ENCODE data around the gene ECHS1.

The ECHS1 gene

DNA sequence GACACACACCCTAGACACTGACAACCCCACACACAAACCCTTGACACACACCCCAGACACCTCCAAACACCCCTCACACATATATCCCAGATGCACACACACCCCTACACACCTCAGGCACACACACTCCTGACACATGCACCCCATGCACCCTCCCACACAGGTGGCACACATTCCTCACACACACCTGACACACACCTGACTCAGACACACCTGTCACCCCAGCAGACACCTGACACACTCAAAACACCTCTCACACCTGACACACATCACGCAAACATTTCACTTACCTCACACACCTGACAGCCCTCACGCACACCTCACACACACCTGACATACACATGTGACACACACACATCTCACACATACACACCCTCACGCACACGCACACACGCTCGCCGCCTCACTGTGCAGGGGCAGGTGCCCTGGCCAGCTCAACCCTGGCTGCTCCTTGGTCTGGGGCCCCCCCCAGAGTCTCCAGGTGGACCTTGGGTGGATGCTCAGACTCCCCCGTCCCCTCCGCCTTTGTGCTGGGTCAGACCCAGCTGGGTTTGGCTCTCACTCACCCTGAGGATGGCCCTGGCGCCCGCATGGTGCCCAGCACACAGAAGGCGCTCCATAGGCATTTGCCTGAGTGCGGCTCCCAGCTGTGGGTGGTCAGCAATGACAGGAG, 33.3 kb downstream of the ECHS1 start:
- no peak for DNase-seq (ENCODE audit: low read depth)

DNA sequence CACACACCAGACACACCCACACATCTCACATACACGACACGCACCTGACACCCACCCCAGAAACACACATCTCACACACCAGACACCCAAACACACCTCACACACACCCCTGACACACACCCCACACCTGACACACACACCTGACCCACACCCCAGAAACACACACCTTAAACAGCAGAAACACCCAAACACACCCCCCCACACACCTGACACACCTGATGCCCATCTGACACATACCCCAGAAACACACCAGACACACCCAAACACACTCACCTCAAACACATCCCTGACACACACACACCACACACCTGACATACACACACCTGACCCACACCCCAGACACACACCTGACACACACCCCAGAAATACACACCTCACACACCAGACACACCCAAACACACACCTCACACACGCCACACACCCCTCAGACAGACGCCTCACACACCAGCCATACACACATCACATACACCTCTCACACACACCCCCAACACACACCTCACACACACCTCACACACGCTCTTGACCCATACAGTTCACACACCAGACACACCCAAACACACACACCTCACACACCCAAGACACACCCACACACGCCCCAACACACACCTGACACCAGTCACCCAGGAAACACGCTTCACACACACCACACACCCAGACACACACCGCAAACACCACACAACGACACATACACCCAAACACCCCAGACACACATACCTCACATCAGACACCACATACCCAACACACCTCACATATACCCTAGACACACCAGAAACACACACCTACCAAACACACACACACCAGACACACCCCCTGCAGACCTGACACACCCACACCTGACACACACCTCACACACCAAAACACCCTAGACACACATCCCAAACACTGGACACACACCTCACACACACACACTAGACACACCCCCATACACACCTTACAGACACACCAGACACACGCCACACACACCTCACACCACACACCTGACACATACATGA, 34.8 kb downstream of the ECHS1 start:
- no peak for DNase-seq (ENCODE audit: low read depth)

DNA sequence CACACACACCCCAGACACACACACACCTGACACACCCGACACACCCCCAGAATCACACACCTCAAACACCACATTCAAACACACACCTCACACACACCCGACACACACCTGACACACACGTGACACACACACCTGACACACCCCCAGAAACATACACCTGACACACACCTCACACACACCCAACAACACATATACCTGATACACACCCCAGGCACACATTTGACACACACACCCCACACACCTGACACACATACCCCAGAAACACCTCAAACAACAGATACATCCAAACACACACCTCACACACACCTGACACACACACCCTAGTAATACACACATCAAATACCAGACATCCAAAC, 35.8 kb downstream of the ECHS1 start:
- DNase-seq (ENCODE audit: low read depth) = no peak

DNA sequence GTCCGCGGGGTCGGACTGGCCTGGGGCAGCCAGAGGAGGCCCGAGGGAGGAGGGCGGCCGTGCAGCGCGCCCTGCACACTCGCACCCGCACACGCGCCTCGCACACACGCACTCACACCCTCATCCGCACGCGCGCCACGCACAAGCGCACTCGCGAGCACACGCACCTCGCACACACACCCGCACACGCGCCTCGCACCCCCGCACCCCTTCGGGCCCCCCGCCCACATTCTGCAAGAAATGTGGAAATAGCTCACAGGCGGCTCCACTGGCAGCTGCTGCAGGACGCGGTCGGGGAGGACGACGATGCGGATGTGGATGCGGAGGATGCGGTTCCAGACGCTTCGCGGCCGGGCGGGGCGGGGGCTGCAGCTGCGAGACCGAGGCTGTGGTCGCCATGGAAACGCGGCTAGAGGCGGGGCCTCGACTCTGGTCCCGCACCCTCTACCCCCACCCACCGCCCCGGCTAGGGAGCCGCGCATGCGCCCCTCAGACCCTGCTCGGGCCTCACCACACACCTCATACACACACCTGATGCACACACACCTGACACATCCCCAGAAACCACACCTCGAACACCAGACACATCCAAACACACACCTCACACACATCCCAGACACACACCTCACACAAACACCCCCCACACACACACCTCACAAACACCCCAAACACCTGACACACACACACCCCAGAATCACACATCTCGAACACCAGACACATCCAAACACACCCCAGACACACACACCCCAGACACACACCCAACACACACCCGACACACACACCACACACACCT, 36.4 kb downstream of the ECHS1 start, which contains the start of gene CALY:
TSS of gene CALY (minus strand) at position 320 of the 793 bp plus-strand sequence. CDS start 7,907 bp downstream, outside the sequence.
- peak; percentile 56 for DNase-seq (ENCODE audit: low read depth)

DNA sequence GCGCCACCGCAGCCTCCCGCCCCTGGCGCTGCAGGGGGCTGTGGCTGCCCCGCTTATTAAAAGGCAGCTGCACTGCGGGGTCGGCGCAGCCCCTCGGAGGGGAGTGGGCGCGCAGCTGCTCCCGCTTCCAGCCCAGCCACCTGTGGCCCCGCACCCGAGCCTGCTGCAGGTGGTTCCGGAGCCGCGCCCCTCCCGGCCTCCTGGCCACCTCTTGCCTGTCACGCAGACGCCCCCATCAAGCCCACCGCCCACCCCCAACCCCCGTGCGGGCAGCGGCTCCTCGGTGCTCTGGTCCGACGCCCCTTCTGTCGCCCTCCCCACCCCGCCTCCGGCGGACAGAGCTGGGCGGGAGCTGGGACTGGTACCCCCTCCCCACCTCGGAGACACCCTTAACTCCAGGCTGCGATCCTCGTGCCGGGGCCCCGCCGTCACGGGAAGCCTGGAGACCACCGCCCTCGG, 37.0 kb downstream of the ECHS1 start:
- DNase-seq (ENCODE audit: low read depth) = no peak

DNA sequence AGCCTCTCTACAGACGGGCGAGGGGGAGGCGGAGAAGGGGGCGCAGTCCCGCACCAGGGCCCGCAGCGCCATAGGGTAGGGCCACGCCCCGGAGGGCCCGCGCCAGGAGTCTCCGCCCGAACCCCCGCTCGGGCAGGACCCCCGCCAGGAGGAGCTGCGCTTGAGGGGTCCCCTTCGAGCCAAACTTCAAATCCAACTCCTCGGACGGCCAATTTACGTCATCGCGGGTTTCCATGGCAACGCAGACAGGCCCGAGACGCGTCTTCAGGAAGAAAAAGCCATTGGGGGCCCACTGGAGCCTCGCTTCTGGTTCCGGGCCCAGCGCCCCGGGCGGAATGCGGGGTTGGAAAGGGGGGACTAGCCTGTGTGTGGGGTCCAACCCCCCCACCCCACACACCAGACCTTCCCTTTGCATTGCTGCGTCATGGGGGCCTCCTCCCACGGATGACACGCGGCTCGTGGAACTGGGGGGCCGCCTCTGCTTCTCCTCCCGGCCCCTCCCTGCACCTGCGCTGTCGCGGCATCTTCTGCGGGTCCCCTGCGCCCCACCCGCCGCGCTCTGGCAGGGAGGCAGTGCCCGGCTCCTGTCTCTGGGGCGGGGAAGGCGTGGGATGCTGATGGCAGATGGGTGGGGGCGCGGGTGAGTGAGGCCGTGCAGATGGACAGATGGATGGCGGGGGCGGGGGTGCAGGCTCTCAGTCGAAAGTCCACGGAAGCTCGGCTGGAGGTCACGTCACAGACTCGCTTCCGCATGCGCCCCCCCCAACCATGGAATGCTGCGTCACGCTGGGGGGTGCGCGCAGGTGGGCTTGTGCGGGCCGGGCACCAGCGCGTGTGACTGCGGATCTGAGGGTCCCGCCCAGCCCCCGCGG, 37.7 kb downstream of the ECHS1 start:
- DNase-seq (ENCODE audit: low read depth) = peak; percentile 58

DNA sequence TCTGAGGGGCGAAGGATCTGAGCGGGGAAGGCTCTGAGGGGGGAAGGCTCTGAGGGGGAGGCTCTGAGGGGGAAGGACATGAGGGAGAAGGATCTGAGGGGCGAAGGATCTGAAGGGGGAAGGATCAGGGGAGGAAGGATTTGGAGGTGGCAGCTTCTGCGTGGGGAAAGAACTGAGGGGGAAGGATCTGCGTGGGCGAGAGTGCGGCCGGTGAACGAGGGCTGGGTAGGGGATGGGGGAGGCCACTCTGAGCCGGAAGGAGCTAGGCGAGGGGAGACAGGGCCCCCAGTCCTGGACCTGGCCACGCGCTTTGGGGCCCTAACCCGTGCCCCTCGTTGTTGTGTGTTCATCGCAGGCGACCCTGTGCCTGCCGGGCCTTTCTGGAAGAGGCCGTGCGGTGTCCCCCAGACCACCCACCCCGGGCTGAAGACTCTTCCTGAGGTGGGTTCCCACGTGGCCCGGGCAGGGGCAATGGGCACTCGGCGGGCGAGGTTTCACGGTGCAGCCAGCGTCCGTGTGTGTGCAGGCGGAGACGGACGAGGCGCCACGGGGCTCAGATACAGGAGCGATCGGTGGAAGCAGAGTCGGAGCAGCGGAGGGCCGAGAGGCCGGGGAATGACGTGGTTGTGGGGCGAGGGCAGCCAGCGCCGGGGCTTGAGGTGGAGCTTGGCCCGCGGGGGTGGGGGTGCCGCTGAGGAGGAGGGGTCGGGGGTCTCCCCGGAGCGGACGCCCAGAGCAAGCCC, 38.5 kb downstream of the ECHS1 start:
- no peak for DNase-seq (ENCODE audit: low read depth)

DNA sequence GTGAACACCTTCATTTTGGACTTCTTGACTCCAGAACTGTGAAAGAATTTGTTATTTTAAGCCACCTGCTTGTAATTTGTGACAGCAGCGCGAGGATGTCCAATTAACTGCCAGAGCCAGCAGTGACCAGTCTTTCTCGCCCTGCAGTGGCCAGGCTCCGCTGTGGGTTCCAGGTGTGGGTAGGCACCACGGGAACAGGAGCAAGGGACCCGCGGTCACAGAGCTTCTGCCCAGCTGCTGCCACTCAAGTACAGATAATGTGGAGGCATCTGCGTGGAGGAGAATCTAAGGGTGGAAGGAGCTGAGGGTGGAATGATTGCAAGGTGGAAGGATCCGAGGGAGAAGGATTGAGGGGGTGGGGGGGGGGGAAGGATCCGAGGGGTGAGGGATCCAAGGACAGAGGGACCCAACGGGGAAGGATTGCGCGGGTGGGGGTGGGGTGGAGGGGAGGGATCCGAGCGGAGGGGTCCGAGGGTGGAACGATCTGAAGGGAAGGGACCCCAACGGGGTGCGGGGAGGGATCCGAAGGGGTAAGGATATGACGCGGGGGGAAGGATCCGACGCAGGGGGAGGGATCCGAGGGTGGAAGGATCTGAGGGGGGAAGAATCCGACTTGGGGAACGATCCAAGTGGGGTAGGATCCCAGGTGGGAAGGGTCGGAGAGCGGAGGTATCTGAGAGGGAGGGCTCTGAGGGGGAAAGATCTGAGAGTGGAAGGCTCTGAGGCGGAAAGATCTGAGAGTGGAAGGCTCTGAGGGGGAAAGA, 40.0 kb downstream of the ECHS1 start:
- no peak for DNase-seq (ENCODE audit: low read depth)

DNA sequence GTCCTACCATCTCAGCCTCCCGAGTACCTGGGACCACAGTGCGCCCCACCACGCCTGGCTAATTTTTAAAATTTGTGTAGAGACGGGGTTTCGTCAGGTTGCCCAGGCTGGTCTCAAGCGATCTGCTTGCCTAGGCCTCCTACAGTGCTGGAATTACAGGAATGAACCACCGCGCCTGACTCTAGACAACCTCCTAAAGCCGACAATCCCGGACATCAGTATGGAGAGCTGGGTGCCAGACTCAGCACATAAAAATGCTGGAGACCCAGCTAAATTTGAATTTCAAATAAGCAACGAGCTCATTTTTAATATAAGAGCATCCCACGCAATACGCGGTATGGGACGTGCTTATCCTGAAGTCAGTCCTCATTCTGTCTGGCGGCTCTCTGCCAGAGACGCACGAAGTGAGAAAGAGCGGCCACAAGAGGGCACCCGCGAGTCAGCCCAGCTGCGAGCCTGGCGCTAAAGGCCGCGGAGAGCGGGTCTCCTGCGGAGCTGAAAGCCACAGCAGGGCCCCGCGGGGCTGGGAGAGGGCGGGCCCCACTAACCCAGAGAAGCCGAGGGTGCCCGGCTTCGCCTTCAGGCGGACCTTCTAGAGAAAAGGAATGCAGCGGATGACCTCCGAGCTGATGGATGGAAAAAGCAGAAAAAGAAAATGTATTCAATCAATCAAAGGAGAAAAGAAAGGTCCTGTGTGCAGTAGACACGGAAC, 43.5 kb downstream of the ECHS1 start:
- DNase-seq (ENCODE audit: low read depth) = peak; percentile 81

DNA sequence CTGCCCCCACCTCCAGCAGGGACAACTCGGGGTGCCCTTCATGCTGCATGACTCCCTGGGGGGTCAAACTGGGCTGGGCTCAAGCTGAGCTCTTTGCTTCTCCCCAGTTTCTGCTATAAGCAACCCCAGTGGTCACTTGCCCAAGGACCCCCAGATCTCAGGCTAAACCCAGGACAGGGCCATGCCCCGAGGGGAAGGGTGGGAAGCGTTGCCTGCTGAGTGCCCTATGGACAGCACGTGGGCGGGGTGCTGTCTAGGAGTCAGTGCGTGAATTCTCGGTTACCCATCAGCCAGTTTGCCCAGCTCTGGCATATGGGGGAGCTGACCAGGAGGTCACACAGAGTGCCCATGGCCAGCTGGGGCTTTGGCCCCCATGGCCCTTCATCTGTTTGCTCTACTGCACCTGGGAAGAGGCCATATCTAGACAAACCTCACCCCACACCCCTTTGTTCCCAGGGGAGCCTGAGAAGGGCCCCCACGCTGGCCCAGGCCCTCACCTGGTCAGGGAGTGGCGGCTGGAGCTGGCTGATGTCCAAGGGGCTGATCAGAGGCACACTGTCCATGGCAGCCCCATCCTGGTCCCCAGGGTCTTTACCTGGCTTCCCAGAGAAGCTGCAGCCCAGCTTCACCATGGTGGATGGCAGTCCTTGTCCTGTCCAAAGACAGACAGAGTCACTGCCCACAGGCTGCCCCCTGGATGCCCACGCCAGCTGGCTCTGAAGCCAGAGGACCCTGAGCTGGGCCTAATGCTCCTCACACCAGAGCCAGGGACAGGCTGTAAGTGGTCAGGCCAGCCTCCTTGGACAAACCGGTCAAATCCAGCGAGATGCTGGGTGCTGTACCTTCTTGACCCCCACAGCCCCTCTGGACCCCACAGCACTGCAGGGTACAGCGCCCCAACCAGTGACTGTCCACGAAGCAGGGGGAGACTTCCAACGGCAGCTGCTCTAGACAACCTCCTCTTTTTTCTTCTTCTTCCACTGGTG, 44.5 kb downstream of the ECHS1 start:
- no peak for DNase-seq (ENCODE audit: low read depth)

DNA sequence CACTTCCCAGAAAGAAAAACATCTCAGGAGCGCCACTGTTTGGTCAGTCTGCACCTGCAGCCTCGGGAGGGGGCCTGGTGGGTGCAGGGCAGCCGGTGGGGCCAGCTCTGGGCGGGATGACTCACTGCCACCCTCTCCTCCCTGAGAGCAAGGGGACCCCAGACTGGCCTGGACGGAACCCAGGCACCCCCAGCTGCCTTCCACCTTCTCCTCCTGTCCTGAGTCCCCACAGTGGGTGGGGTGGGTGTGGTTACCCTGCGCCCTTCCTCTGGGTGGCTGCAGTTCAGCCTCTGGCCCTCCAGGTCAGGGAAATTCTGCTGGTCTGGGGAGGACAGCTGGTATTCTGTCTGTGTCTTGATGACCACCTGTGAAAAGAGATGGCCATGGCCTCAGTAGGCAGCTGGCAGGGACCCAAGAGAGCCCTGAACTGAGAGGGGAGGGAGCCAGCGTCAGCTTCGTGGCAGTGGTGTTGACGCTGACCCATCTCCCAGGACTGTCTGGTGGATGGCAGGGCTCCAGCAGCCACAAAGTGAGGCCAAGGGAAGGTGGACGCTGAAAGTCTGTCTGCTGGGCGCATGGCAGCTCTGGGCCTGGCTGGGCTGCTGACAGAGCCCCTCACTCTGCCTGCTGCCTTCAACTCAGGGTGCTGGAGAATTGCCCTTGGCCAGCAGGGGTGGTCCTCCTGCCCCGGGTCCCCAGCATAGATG, 45.4 kb downstream of the ECHS1 start:
- no peak for DNase-seq (ENCODE audit: low read depth)

DNA sequence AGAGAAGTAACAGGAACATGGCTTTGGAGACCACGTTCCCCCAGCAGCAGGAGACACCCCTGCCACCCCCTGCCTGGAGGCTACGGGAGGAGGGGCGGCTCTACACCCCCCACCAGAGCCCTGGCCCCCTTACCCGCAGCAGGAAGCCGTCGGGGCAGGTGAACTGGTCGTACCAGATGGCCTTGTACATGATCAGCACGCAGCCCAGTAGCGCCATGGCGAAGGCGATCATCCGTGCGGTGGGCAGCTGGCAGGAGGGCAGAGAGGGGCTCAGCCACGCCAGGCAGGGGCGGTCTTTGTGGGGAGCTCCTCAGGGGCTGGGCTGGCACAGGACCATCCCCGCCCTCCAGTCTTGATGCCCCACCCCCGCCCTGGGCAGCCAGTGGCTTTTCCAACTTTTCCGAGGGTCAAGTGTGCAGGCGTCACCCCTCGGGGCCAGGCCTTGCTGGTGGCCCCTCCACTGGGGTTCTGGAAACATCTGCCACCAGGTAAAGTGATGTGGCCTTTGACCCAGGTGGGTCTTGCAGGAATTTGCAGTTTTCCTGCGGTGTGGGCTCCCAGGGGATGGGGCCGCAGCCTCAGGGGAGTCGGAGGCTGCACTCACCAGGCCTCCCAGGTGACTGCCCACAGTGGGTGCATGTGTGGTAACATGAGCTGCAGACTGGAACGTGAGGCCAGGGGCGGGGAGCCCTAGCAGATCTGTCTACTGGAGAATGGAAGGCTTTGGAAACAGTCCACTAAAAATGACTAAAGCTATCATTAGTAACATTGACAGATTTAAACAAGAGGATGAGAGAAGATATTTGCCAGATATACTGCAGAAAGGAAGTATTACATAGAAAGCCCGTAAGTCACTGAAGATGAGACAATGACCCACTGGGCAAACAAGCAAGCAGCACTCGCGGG, 46.2 kb downstream of the ECHS1 start:
- no peak for DNase-seq (ENCODE audit: low read depth)

DNA sequence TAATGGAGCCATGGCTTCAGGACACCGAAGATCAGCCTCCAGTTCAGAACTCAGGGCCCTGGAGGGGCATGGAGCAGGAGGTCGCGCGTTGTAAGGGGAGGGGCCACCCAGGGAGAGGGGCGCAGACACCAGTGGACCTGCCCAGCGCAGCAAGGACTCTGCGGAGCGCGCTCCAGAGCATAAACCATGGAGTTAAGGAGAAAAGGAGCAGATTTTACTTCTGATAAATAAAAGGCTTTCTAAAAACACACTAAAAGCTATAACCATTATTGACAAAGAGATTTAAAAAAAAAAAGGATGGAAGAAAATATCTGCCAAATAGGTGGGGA, 47.0 kb downstream of the ECHS1 start:
- DNase-seq (ENCODE audit: low read depth) = no peak

DNA sequence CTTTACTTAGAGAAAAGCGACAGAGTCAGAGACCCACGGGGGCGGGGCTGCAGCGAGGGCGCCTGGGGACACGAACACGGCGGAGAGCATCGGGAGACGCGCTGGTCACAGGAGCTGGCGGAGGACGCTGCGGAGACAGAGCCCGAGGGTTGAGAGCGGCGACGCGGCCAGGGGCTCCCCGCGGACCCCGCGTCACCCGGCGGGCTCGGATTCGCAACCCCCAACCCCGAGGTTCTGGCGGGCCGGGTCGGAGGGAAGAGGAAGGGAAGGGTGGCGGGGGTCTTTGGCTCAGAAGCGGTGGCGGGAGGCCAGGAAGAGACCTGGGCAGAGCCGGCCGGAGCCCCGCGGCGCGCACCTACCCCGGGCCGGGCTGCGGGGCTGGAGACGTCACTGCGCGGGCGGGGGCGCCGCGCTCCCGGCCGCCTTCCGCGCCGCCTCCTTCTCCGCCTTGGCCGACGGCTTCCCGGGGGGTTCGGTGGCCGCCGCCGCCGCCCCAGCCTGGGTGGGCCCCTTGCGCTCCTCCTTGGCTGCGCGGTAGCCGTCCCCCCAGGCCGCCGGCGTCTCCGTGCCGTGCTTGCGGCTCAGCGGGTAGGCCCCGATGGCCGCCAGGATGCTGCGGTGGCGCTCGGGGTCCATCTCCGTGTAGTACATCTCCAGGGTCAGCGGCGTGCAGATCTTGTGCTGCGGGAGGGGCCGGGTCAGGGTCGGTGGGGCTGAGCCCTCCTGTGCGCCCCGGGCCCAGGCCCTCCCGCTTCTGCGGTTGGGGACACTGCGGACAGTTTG, 47.5 kb downstream of the ECHS1 start:
- DNase-seq (ENCODE audit: low read depth) = no peak

DNA sequence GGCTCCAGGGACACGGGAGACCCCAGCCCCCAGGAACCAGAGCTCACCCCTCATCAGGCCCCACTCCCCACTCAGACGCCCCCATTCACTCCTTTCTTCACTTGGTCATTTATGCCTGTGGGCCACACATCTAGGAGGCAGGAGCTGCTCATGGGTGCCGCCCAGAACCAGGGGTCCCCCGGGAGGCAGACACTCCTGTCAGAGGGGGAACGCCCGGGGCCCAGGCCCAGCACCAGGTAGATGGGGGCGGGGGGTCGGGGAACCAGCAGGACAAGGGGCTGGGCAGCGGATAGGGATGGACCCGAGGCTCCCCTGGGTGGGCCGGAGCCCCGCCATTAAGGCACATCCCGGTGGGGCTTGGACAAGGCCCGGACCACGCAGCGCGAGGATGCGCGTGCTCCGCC, 48.3 kb downstream of the ECHS1 start:
- DNase-seq (ENCODE audit: low read depth) = no peak
